Mammary epithelial cell (primary cell): ENCODE measurements around the gene SPRR2B.

Experiments used
- EZH2 ChIP-seq: IDR thresholded peaks from 2 replicates; pipeline ENCODE4 v1.6.1; 2012; ENCODE audit warnings: low read length, inconsistent platforms, borderline replicate concordance
- TF ChIP-seq, protein P1 (sequence below), 2 donors: IDR thresholded peaks in 1 of 2; conservative IDR thresholded peaks in 1 of 2; 2 replicates each; pipeline ENCODE4 v1.5.1; 2011 to 2012; ENCODE audit warnings: inconsistent platforms in 2 of 2, low read length in 2 of 2, mild to moderate bottlenecking in 2 of 2, control low read depth in 1 of 2, low read depth in 1 of 2; ENCODE audit not compliant: insufficient read depth in 1 of 2; ENCODE audit errors: extremely low read depth in 1 of 2

DNA sequence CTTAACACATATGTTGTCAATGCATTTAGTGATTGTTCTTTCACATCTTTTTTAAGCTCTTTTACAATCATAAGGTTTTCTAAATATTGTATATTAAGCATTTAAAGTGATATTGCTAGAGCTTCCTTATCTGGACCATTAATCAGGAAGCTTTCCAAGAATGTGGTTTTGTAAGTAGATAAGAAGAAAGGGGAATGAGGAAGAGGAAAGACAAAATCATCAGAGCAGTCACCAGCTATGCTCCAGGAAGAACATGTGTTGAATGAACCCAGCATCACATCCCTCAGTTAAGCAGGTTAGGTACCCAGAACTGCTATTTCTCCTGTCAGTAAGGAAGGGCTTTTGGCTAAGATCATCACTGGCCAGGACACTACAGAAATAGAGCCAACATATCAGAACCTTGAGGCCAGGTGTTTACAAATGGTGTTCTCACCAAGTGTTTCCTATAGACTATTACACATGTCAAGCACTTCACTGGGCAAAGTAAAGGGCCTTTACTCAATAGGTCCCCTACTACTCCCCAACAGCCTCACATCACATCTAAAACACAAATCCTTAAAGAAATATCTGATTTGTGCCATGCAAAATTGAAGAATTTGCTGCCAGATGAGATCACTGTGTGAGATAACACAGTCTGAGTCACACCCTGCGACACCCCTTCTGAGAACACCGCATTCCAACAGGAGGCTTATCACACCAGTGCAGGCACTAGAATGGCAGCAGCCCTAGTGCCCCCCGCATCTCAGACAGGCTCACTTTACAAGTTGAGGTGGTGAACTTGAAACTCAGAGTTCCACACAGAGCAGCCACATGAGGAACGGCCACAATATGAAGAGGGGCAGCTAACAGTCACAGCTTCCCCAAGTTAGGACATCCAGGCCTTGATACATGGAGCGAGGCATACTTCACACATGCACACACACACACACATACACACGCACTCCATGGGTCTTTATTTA lies 12.3 kb downstream of the SPRR2B start:
- TF ChIP-seq, protein P1, sequence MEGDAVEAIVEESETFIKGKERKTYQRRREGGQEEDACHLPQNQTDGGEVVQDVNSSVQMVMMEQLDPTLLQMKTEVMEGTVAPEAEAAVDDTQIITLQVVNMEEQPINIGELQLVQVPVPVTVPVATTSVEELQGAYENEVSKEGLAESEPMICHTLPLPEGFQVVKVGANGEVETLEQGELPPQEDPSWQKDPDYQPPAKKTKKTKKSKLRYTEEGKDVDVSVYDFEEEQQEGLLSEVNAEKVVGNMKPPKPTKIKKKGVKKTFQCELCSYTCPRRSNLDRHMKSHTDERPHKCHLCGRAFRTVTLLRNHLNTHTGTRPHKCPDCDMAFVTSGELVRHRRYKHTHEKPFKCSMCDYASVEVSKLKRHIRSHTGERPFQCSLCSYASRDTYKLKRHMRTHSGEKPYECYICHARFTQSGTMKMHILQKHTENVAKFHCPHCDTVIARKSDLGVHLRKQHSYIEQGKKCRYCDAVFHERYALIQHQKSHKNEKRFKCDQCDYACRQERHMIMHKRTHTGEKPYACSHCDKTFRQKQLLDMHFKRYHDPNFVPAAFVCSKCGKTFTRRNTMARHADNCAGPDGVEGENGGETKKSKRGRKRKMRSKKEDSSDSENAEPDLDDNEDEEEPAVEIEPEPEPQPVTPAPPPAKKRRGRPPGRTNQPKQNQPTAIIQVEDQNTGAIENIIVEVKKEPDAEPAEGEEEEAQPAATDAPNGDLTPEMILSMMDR (conservative IDR thresholded peaks at IDR 0.05 in 1 of 2, IDR thresholded peaks at IDR 0.05 in 1 of 2; ENCODE audit: extremely low read depth in 1 of 2, insufficient read depth in 1 of 2, low read depth in 1 of 2, low read length in 2 of 2), result no peak
- TF ChIP-seq EZH2, result no peak
